Pancreas (tissue), 10 donors: ENCODE results near the gene CSF2RB. TPM values are rescaled to one million over a fixed set of nuclear protein-coding genes. Genes with fewer than 3 reads are reported as not detected.

Source experiments
- ATAC-seq, 4 donors: fragments of 200-7000 bp; cut with Tn5 transposase; one replicate each; pipeline versions ENCODE4 v1.8.0 to v1.9.1; 2020; ENCODE audit warnings: mild to moderate bottlenecking in 4 of 4, moderate library complexity in 4 of 4
- DNase-seq, 6 donors: peaks; one replicate each; pipeline ENCODE4 v3.0.0-alpha.2; 2020
- FAIRE-seq: peaks from 2 replicates; lab custom pipeline; 2012; peaks lifted over from hg19 to GRCh38; lab: Jason Lieb, UNC
- H3K27ac ChIP-seq, 4 donors: fragments of 200-600 bp; sonication (generic); 1 replicate in 3 of 4; 2 replicates in 1 of 4; pipeline versions ENCODE4 v1.5.0 to v1.8.0; 2020
- H3K27me3 ChIP-seq, 4 donors: fragments of 200-600 bp; one replicate each; pipeline ENCODE4 v1.8.0; 2021
- H3K36me3 ChIP-seq, 3 donors: fragments of 200-600 bp; sonication (generic) in 1 of 3; one replicate each; pipeline versions ENCODE4 v1.5.0 to v1.8.0; 2020 to 2021
- H3K4me1 ChIP-seq, 3 donors: fragments of 200-600 bp; one replicate each; pipeline ENCODE4 v1.8.0; 2021
- H3K4me3 ChIP-seq, 4 donors: fragments of 200-600 bp; sonication (generic) in 2 of 4; one replicate each; pipeline versions ENCODE4 v1.5.0 to v1.8.0; 2020 to 2021
- H3K9me3 ChIP-seq, 4 donors: fragments of 200-600 bp; one replicate each; pipeline ENCODE4 v1.8.0; 2021
- WGBS, 2 donors: extraction: QIAGEN DNeasy Blood & Tissue Kit; methylation state at CpG; one replicate each; pipeline ENCODE4 v1.1.7; 2013; 5-methylcytosine and 5-hydroxymethylcytosine counted together
- intact Hi-C, 3 donors: fragments of 100-400 bp; cut with DNase I; formaldehyde crosslinking; loops; one replicate each; pipeline versions ENCODE4 v1.11.1 to v1.14.2; 2022
- polyA plus RNA-seq, 2 donors: library from polyadenylated mRNA; stranded (reverse); fragments of 200-250 nt; gene quantifications; one replicate each; pipeline ENCODE4 v1.2.3, GENCODE V29; 2013
- total RNA-seq, 6 donors: library from RNA; stranded (reverse); fragmentation: NEBNext Ultra II Directional in 4 of 6; extraction: Animal tissue kit (Norgen Biotek cat#: 25700) in 4 of 6; gene quantifications; one replicate each; pipeline versions ENCODE4 v1.2.1 to v1.2.4, GENCODE V29; 2021 to 2023
- TF ChIP-seq, protein P1 (sequence below), 4 donors: fragments of 200-600 bp; sonication (generic) in 3 of 4; IDR thresholded peaks; one replicate each; pipeline versions ENCODE4 v1.5.0 to v1.8.0; 2021; ENCODE audit warnings: antibody characterized with exemption in 4 of 4
- donor health status: healthy with polysubstance abuse.
- donor health status: DM: no; HTN: no; CAD: no; lungs with moderate emphysema.
- donor health status: DM: no; HTN: no; CAD: no.
- donor health status: control.
- donor health status: control.
- donor health status: Bipolar disorder and iron deficiency.
- donor health status: DM: yes; HTN: yes; CAD: no.
- donor health status: DM: no; HTN: no; CAD: no.
- donor health status: DM: no; HTN: no; CAD: no.
- donor health status: DM: yes; HTN: yes; CAD: no.

The CSF2RB gene
- total and polyA plus RNA-seq, 8 donors = 0.46 to 4.3 (median 1.8) TPM

DNA sequence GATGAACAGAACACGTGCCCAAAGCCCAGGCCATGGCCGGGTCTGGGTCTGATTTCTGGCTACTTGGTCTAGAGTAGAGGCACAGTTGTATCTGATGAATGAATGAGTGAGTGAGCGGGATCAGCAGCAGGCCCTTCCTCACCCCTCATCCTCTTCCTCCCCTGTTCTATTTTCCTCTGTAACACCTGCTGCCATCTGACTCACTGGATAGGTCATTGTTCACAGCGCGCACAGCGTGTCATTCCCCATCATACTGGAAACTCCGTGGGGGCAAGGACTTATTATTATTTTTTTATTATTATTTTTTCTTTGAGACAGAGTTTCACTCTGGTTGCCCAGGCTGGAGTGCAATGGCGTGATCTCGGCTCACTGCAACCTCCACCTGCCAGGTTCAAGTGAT lies 38.7 kb upstream of the CSF2RB start:
- Histone ChIP-seq H3K36me3 (no peaks in the 10 kb centered on the region), H3K4me3 (no peak overlapping the region), H3K27ac (peak overlapping the region in 1 of 4 donors; percentile 56), H3K9me3 (no peaks in the 10 kb centered on the region), H3K4me1 (peaks cover 0 to 4% (median 0%) of the 10 kb centered on the region in 3 donors), H3K27me3 (no peaks in the 10 kb centered on the region)
- FAIRE-seq (no peak), DNase-seq (no peak), ATAC-seq (no peak)
- 81 to 91% methylated on average over 8 to 9 of the region's 9 CpGs for WGBS, 2 donors
- TF ChIP-seq, protein P1, sequence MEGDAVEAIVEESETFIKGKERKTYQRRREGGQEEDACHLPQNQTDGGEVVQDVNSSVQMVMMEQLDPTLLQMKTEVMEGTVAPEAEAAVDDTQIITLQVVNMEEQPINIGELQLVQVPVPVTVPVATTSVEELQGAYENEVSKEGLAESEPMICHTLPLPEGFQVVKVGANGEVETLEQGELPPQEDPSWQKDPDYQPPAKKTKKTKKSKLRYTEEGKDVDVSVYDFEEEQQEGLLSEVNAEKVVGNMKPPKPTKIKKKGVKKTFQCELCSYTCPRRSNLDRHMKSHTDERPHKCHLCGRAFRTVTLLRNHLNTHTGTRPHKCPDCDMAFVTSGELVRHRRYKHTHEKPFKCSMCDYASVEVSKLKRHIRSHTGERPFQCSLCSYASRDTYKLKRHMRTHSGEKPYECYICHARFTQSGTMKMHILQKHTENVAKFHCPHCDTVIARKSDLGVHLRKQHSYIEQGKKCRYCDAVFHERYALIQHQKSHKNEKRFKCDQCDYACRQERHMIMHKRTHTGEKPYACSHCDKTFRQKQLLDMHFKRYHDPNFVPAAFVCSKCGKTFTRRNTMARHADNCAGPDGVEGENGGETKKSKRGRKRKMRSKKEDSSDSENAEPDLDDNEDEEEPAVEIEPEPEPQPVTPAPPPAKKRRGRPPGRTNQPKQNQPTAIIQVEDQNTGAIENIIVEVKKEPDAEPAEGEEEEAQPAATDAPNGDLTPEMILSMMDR (IDR thresholded peaks at IDR 0.05) = no peak
- intact Hi-C loops = loop anchor here in 1 of 3 donors (10.0 kb wide), 1 partner anchor 170 kb away; no protein-coding TSS in a partner anchor

DNA sequence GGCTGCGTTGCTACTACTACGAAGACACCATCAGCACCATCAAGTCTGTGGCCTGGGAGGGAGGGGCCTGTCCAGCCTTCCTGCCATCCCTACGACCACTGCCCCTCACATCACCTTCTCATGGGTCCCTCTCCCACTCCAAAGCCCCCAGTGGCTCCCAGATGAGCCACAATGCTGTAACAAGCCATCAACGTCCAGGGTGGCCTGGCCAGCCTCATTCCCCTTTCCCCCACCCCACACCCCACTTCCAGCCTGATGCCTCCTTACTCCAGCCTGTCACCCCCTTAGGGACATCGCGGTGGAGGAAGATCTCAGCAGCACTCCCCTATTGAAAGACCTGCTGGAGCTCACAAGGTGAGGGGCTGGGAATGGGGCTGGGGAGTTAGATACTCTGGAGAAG lies 37.7 kb upstream of the CSF2RB start:
- FAIRE-seq = no peak
- 66 to 78% methylated on average over 6 of the region's 6 CpGs for WGBS, 2 donors

DNA sequence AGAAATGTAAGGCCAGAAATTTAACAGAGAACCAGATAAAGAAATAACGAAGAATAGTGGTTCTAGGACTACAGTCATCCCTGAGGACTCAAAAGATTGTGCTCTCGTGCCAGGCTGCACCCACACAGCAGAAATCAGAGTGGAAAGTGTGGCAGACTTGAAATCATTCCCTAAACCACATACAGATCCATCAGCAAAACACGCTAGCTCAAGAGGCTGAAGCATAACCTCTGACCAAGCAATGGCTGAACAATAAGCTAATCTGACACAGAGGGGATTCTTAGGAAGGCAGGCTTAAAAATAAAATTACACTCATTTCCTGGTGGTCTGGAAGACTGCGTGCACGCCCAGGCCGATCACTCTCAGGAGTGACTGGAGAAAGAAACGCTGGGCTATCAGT lies 33.7 kb upstream of the CSF2RB start:
- ATAC-seq = no peak
- Histone ChIP-seq H3K27me3 (no peaks in the 10 kb centered on the region), H3K36me3 (no peaks in the 10 kb centered on the region), H3K4me1 (no peaks in the 10 kb centered on the region), H3K27ac (no peak overlapping the region), H3K9me3 (no peaks in the 10 kb centered on the region), H3K4me3 (no peak overlapping the region)
- TF ChIP-seq, protein P1 (IDR thresholded peaks at IDR 0.05) = no peak
- 75 to 84% methylated on average over 7 of the region's 7 CpGs for WGBS, 2 donors
- no peak for FAIRE-seq
- intact Hi-C loops = loop anchor here in 1 of 3 donors (10.0 kb wide), 1 partner anchor 165 kb away; no protein-coding TSS in a partner anchor
- no peak for DNase-seq

More for the DNA sequence above, 37.7 kb upstream of the CSF2RB start:
- no peak overlapping the region for H3K4me3 ChIP-seq
- H3K27me3 ChIP-seq = no peaks in the 10 kb centered on the region
- H3K9me3 ChIP-seq = no peaks in the 10 kb centered on the region
- ATAC-seq (no peak), DNase-seq (no peak)
- TF ChIP-seq, protein P1 (IDR thresholded peaks at IDR 0.05) = no peak
- H3K4me1 ChIP-seq = peaks cover 0 to 4% (median 0%) of the 10 kb centered on the region in 3 donors
- H3K27ac ChIP-seq = no peak overlapping the region
- H3K36me3 ChIP-seq = no peaks in the 10 kb centered on the region
- intact Hi-C loops = loop anchor here in 1 of 3 donors (10.0 kb wide), 1 partner anchor 169 kb away; no protein-coding TSS in a partner anchor

DNA sequence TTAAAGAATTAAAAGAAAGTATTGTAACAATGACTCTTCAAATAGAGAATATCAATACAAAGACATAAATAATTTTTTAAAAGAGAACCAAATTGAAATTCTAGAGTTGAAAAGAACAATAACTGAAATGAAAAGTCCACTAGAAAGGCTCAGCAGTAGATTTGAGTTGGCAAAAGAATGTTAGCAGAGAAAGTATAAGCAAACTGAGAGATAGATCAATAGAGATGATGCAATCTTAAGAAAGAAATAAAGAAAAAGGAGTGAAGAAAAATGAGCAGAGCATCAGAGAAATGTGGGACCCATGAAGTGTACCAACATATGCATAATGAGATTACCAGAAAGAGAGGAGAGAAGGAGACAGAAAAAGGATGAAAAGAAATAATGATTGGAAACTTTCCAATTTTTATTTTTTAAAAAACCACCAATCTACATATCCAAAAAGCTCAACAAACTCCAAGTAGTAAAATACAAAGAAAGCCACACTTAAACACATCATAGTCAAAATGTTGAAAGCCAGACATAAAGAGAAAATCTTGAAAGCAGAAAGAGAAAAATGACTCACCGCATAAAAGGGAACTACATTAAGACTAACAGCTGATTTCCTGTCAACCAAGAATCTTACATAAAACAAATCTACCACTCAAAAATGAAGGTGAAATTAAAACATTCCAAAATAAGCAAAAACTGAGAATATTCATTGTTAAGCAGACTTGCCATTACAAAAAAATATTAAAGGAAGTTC lies 31.8 kb upstream of the CSF2RB start:
- no peaks in the 10 kb centered on the region for H3K27me3 ChIP-seq
- no peaks in the 10 kb centered on the region for H3K36me3 ChIP-seq
- no peak overlapping the region for H3K27ac ChIP-seq
- no peaks in the 10 kb centered on the region for H3K9me3 ChIP-seq
- TF ChIP-seq, protein P1 (IDR thresholded peaks at IDR 0.05) = no peak
- intact Hi-C loops = no loop called here
- FAIRE-seq = no peak
- 89 to 93% methylated on average over 1 of the region's 1 CpG for WGBS, 2 donors
- no peak for ATAC-seq
- no peaks in the 10 kb centered on the region for H3K4me1 ChIP-seq
- H3K4me3 ChIP-seq = no peak overlapping the region
- DNase-seq = no peak
